IMR-90 (cell line): Measurements from ENCODE around the gene GPR157. TPM values are rescaled to one million over a fixed set of nuclear protein-coding genes. Genes with fewer than 3 reads are reported as not detected.

Source experiments
- ATAC-seq: fragments of 200-7000 bp; cut with Tn5 transposase; 2 replicates; pipeline ENCODE4 v1.9.1; 2020; ENCODE audit warnings: low read depth, mild to moderate bottlenecking, moderate library complexity
- BruUV-seq: library from RNA; stranded (reverse); fragments of 400-500 nt; replicated peaks from 2 replicates; lab custom pipeline; 2021; lab: Mats Ljungman, UMichigan
- CTCF ChIA-PET: fragments of 300-600 bp; formaldehyde crosslinking; extraction: SDS; loops from one replicate; lab custom pipeline; 2021; ENCODE audit warnings: antibody characterized with exemption; lab: Yijun Ruan, JAX
- POLR2A ChIA-PET: fragments of 300-600 bp; sonication (Branson Sonifier 250); formaldehyde crosslinking; loops from one replicate; lab custom pipeline; 2022; ENCODE audit warnings: antibody characterized with exemption; ENCODE audit not compliant: unreplicated experiment; lab: Charles Lee
- DNase-seq: peaks from one replicate; pipeline ENCODE4 v3.0.0; 2013
- H2AFZ ChIP-seq: replicated peaks from 2 replicates; pipeline ENCODE3; 2013; ENCODE audit warnings: low read length, mild to moderate bottlenecking; ENCODE audit not compliant: poor library complexity
- H2AK5ac ChIP-seq: 2 replicates; pipeline ENCODE4 v1.6.1; 2013; ENCODE audit warnings: low read depth, low read length, inconsistent platforms
- H2AK9ac ChIP-seq: replicated peaks from 2 replicates; pipeline ENCODE3; 2013; ENCODE audit warnings: mild to moderate bottlenecking, low read depth, low read length, moderate library complexity; ENCODE audit not compliant: poor library complexity
- H2BK120ac ChIP-seq: 2 replicates; pipeline ENCODE4 v1.6.1; 2013; ENCODE audit warnings: low read depth, low read length, inconsistent platforms
- H2BK15ac ChIP-seq: 3 replicates; pipeline ENCODE4 v1.6.1; 2013; ENCODE audit warnings: low read depth, low read length, inconsistent platforms
- H2BK20ac ChIP-seq: 2 replicates; pipeline ENCODE4 v1.6.1; 2013; ENCODE audit warnings: low read depth, mild to moderate bottlenecking, inconsistent platforms, low read length, moderate library complexity
- H2BK5ac ChIP-seq: 2 replicates; pipeline ENCODE4 v1.6.1; 2013; ENCODE audit warnings: mild to moderate bottlenecking, low read depth, low read length, inconsistent platforms; ENCODE audit not compliant: poor library complexity, severe bottlenecking
- H3K14ac ChIP-seq: replicated peaks from 2 replicates; pipeline ENCODE4 v1.6.1; 2013; ENCODE audit warnings: low read depth, low read length, inconsistent platforms
- H3K18ac ChIP-seq: 2 replicates; pipeline ENCODE4 v1.6.1; 2013; ENCODE audit warnings: low read depth, low read length, control low read depth
- H3K23ac ChIP-seq: 2 replicates; pipeline ENCODE4 v1.6.1; 2013; ENCODE audit warnings: low read depth, low read length, inconsistent platforms
- H3K27ac ChIP-seq: 2 replicates; pipeline ENCODE4 v1.5.1; 2013; ENCODE audit warnings: mild to moderate bottlenecking, control low read depth, low read length; ENCODE audit not compliant: insufficient read depth
- H3K27me3 ChIP-seq: 2 replicates; pipeline ENCODE4 v1.6.1; 2013; ENCODE audit warnings: low read length; ENCODE audit not compliant: control insufficient read depth, insufficient read depth
- H3K36me3 ChIP-seq: 2 replicates; pipeline ENCODE4 v1.6.1; 2013; ENCODE audit warnings: low read length, mixed read lengths; ENCODE audit not compliant: control insufficient read depth, insufficient read depth
- H3K4ac ChIP-seq: 2 replicates; pipeline ENCODE4 v1.6.1; 2013; ENCODE audit warnings: low read depth, low read length, inconsistent platforms
- H3K4me1 ChIP-seq: 2 replicates; pipeline ENCODE4 v1.6.1; 2013; ENCODE audit warnings: low read length, mixed read lengths; ENCODE audit not compliant: control insufficient read depth, insufficient read depth
- H3K4me2 ChIP-seq: 2 replicates; pipeline ENCODE4 v1.6.1; 2013; ENCODE audit warnings: low read depth, mild to moderate bottlenecking, control low read depth, low read length, moderate library complexity
- H3K4me3 ChIP-seq: 2 replicates; pipeline ENCODE4 v1.5.1; 2013; ENCODE audit warnings: low read depth, mild to moderate bottlenecking, control low read depth, low read length, moderate library complexity; ENCODE audit not compliant: insufficient read depth
- H3K56ac ChIP-seq: 2 replicates; pipeline ENCODE4 v1.6.1; 2013; ENCODE audit warnings: low read length, inconsistent platforms; ENCODE audit not compliant: insufficient read depth; ENCODE audit errors: extremely low read depth
- H3K79me1 ChIP-seq, 2 experiments: 2 replicates each; pipeline ENCODE4 v1.6.1; 2013; ENCODE audit warnings: low read length in 2 of 2, inconsistent platforms in 1 of 2, low read depth in 1 of 2
- H3K9ac ChIP-seq: 2 replicates; pipeline ENCODE4 v1.6.1; 2013; ENCODE audit warnings: low read depth, low read length, control low read depth
- H3K9me1 ChIP-seq: 2 replicates; pipeline ENCODE4 v1.6.1; 2013; ENCODE audit warnings: low read length, inconsistent platforms; ENCODE audit not compliant: insufficient read depth
- H3K9me3 ChIP-seq: 2 replicates; pipeline ENCODE4 v1.6.1; 2013; ENCODE audit warnings: low read length; ENCODE audit not compliant: control insufficient read depth, insufficient read depth
- H4K20me1 ChIP-seq: 2 replicates; pipeline ENCODE4 v1.6.1; 2013; ENCODE audit warnings: low read length, inconsistent platforms; ENCODE audit not compliant: insufficient read depth
- H4K5ac ChIP-seq: 2 replicates; pipeline ENCODE4 v1.6.1; 2013; ENCODE audit warnings: mild to moderate bottlenecking, low read depth, low read length, control low read depth
- H4K8ac ChIP-seq, 2 experiments: 2 replicates each; pipeline ENCODE4 v1.6.1; 2013; ENCODE audit warnings: low read depth in 2 of 2, low read length in 2 of 2, control low read depth in 1 of 2, inconsistent platforms in 1 of 2
- H4K91ac ChIP-seq: 2 replicates; pipeline ENCODE4 v1.6.1; 2013; ENCODE audit warnings: low read depth, low read length, inconsistent platforms; ENCODE audit not compliant: insufficient read depth
- CEBPB ChIP-seq: IDR thresholded peaks from 2 replicates; pipeline ENCODE4 v1.6.1; 2012; ENCODE audit warnings: low read depth, low read length, improper control_type of control experiment
- MAFK ChIP-seq: IDR thresholded peaks from 2 replicates; pipeline ENCODE4 v1.6.1; 2012; ENCODE audit warnings: low read depth, low read length, improper control_type of control experiment
- NFE2L2 ChIP-seq: fragments of 150-350 bp; IDR thresholded peaks from 2 replicates; pipeline ENCODE4 v1.6.1; 2016; ENCODE audit warnings: low read depth, mild to moderate bottlenecking, low read length
- WGBS, 2 experiments: methylation state at CpG; one replicate each; pipeline versions ENCODE4 v1.1.5 to v1.1.7; 2013; ENCODE audit warnings: missing lambda C conversion rate in 2 of 2; ENCODE audit not compliant: insufficient read length in 1 of 2; ENCODE audit errors: extremely low coverage in 2 of 2; 5-methylcytosine and 5-hydroxymethylcytosine counted together
- dilution Hi-C: fragments of 300-500 bp; cut with HindIII; formaldehyde crosslinking; loops from one replicate; pipeline ENCODE4 v1.14.3; 2018; ENCODE audit warnings: low sequenced_read_pairs; ENCODE audit not compliant: unreplicated experiment
- in situ Hi-C: fragments of 300-500 bp; cut with MboI; formaldehyde crosslinking; loops from 3 replicates; pipeline ENCODE4 v1.14.3; 2019; ENCODE audit warnings: low sequenced_read_pairs, inconsistent platforms, mixed read lengths
- intact Hi-C: fragments of 100-400 bp; cut with micrococcal nuclease; formaldehyde crosslinking; loops from 2 replicates; pipeline ENCODE4 v1.10.0; 2022
- polyA plus RNA-seq, 3 experiments: library from polyadenylated mRNA; depleted of rRNA; stranded (reverse); fragments of >200 nt; gene quantifications; 2 replicates each; pipeline ENCODE4 v1.2.3, GENCODE V29; 2012; ENCODE audit warnings: low replicate concordance in 1 of 3
- total RNA-seq: library from RNA; depleted of rRNA; stranded (reverse); fragments of >200 nt; gene quantifications from 2 replicates; pipeline ENCODE4 v1.2.3, GENCODE V29; 2012

Gene GPR157
- total and polyA plus RNA-seq, 2 of the 4 experiments (the other 2 are of a cell fraction): 1.8 to 2.7 TPM

DNA sequence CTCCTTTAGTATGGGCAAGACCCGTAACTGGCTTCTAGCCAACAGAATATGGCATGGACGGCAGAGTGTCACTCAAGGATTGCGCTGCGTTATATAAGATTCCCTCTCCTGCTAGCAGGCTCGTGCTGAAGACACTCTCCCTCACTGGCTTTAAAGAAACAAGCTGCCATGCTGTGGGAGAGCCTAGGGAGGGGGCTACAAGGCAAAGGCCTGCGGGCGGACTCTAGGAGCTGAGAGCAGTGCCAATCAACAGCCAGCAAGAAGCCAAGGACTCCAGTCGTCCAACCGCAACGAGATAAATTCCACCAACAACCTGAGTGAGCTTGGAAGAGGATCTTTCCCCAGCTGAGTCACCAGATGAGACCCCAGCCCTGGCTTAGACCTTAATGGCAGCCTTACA is 45.9 kb upstream of the GPR157 start:
- intact Hi-C loops (no loop called here), in situ Hi-C loops (no loop called here), dilution Hi-C loops (no loop called here)
- H2BK20ac ChIP-seq: no peak overlapping the region
- TF ChIP-seq NFE2L2 (no peak), MAFK (no peak), CEBPB (no peak)
- no peak overlapping the region for H4K8ac ChIP-seq
- H2BK5ac ChIP-seq: no peak overlapping the region
- H3K4ac ChIP-seq: no peak overlapping the region
- no peak overlapping the region for H4K5ac ChIP-seq
- no peak overlapping the region for H2BK120ac ChIP-seq
- no peak overlapping the region for H2AFZ ChIP-seq
- WGBS, 2 experiments: 100% methylated on average over 2 of the region's 10 CpGs; no CpG with 5 or more reads in 1 of the 2 experiments
- no TSS peak for BruUV-seq
- no peaks in the 10 kb centered on the region for H3K27me3 ChIP-seq
- no peak overlapping the region for H3K56ac ChIP-seq
- peaks cover 19% of the 10 kb centered on the region for H3K9me1 ChIP-seq
- ATAC-seq (no peak), DNase-seq (no peak)
- peaks cover 32% of the 10 kb centered on the region; the same call in 1 of the 2 replicates for H3K36me3 ChIP-seq
- H3K27ac ChIP-seq: no peak overlapping the region
- no peak overlapping the region for H3K9ac ChIP-seq
- H3K4me2 ChIP-seq: no peak overlapping the region
- no peak overlapping the region for H3K23ac ChIP-seq
- H4K20me1 ChIP-seq: peaks cover 92% of the 10 kb centered on the region
- H3K14ac ChIP-seq: no peak overlapping the region
- no peak overlapping the region for H2AK5ac ChIP-seq
- H2BK15ac ChIP-seq: no peak overlapping the region
- CTCF ChIA-PET: interaction anchor here (0.6 kb wide), 1 partner anchor 619 kb away, joined by 3 read pairs; no protein-coding TSS in a partner anchor
- POLR2A ChIA-PET: no interaction called here
- H3K9me3 ChIP-seq: no peaks in the 10 kb centered on the region
- no peak overlapping the region for H3K4me3 ChIP-seq
- H2AK9ac ChIP-seq: no peak overlapping the region
- H4K91ac ChIP-seq: no peak overlapping the region
- peaks cover 1% of the 10 kb centered on the region; the same call in 1 of the 2 replicates for H3K4me1 ChIP-seq
- peaks cover 34 to 83% of the 10 kb centered on the region in 2 experiments for H3K79me1 ChIP-seq
- H3K18ac ChIP-seq: no peak overlapping the region
